ENCODE data around the gene ADAMTS1. TPM values are rescaled to one million over a fixed set of nuclear protein-coding genes. Genes with fewer than 3 reads are reported as not detected.

ADAMTS1 gene
- total and polyA plus RNA-seq, 7 donors = 4.6 to 116 (median 68.1) TPM

GRCh38 chr21:26810266-26810665, 34.9 kb downstream of the ADAMTS1 start:
- intact Hi-C loops (cut with DNase I) = no loop called here
- H3K27ac ChIP-seq = no peak overlapping the region
- no peaks in the 10 kb centered on the region for H3K9me3 ChIP-seq
- peaks cover 0 to 8% (median 2%) of the 10 kb centered on the region in 4 donors for H3K4me1 ChIP-seq
- TF ChIP-seq POLR2AphosphoS5 (IDR thresholded peaks at IDR 0.05) = no peak
- TF ChIP-seq POLR2A (IDR thresholded peaks at IDR 0.05) = no peak
- TF ChIP-seq, protein P1, sequence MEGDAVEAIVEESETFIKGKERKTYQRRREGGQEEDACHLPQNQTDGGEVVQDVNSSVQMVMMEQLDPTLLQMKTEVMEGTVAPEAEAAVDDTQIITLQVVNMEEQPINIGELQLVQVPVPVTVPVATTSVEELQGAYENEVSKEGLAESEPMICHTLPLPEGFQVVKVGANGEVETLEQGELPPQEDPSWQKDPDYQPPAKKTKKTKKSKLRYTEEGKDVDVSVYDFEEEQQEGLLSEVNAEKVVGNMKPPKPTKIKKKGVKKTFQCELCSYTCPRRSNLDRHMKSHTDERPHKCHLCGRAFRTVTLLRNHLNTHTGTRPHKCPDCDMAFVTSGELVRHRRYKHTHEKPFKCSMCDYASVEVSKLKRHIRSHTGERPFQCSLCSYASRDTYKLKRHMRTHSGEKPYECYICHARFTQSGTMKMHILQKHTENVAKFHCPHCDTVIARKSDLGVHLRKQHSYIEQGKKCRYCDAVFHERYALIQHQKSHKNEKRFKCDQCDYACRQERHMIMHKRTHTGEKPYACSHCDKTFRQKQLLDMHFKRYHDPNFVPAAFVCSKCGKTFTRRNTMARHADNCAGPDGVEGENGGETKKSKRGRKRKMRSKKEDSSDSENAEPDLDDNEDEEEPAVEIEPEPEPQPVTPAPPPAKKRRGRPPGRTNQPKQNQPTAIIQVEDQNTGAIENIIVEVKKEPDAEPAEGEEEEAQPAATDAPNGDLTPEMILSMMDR (IDR thresholded peaks at IDR 0.05) = no peak
- TF ChIP-seq EP300 (IDR thresholded peaks at IDR 0.05) = no peak
- WGBS, 2 donors = 82 to 85% methylated on average over 5 of the region's 5 CpGs
- H3K36me3 ChIP-seq = no peaks in the 10 kb centered on the region
- H3K27me3 ChIP-seq = no peaks in the 10 kb centered on the region
- no peak overlapping the region for H3K4me3 ChIP-seq
- DNase-seq = no peak

DNA sequence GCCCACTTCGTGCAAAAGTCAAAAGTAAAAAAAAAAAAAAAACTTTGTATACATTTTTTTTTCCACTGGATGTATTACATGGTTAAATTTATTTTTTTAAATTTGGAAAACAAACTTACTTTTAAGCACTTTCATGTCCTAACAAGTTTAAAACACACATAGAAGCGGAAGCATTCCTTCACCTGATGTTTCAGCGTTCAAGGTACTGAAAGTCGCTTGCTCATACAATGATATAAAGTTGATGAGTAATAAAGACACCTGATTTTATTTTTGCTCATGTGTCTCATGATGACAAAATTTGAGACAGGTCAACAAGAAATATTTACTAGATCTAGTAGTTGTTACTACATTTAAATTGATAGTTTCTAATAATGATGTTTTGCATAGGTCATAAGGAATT, 35.5 kb downstream of the ADAMTS1 start:
- no peaks in the 10 kb centered on the region for H3K27me3 ChIP-seq
- no peaks in the 10 kb centered on the region for H3K36me3 ChIP-seq
- H3K27ac ChIP-seq = no peak overlapping the region
- peaks cover 0 to 8% (median 1%) of the 10 kb centered on the region in 4 donors for H3K4me1 ChIP-seq
- no peak for DNase-seq
- H3K9me3 ChIP-seq = no peaks in the 10 kb centered on the region
- WGBS, 2 donors = 94 to 98% methylated on average over 4 of the region's 4 CpGs
- TF ChIP-seq POLR2A (IDR thresholded peaks at IDR 0.05) = no peak
- TF ChIP-seq, protein P1 (IDR thresholded peaks at IDR 0.05) = no peak
- no peak for TF ChIP-seq POLR2AphosphoS5 (IDR thresholded peaks at IDR 0.05)
- no peak for TF ChIP-seq EP300 (IDR thresholded peaks at IDR 0.05)
- intact Hi-C loops (cut with DNase I) = no loop called here
- no peak overlapping the region for H3K4me3 ChIP-seq

GRCh38 chr21:26806801-26807295, 38.4 kb downstream of the ADAMTS1 start:
- 79 to 80% methylated on average over 5 of the region's 5 CpGs for whole genome bisulfite sequencing, 2 donors
- TF ChIP-seq, protein P1 (IDR thresholded peaks at IDR 0.05) = no peak
- no peak for TF ChIP-seq POLR2AphosphoS5 (IDR thresholded peaks at IDR 0.05)
- TF ChIP-seq EP300 (IDR thresholded peaks at IDR 0.05) = no peak
- no peak for TF ChIP-seq POLR2A (IDR thresholded peaks at IDR 0.05)
- no peak overlapping the region for H3K4me3 ChIP-seq

GRCh38 chr21:26804895-26805609, 40.2 kb downstream of the ADAMTS1 start:
- Histone ChIP-seq H3K9me3 (no peaks in the 10 kb centered on the region), H3K36me3 (no peaks in the 10 kb centered on the region), H3K27ac (peak overlapping the region in 3 of 4 donors; percentile 1 to 17 (median 16)), H3K27me3 (no peaks in the 10 kb centered on the region), H3K4me3 (no peak overlapping the region), H3K4me1 (peaks cover 0 to 19% (median 6%) of the 10 kb centered on the region in 4 donors)
- WGBS, 2 donors = 68 to 79% methylated on average over 5 of the region's 5 CpGs
- DNase-seq = no peak
- intact Hi-C loops (cut with DNase I) = loop anchor here (5.0 kb wide), 1 partner anchor 37 kb away; no protein-coding TSS in a partner anchor
- TF ChIP-seq EP300 (IDR thresholded peaks at IDR 0.05) = no peak
- no peak for TF ChIP-seq POLR2A (IDR thresholded peaks at IDR 0.05)
- TF ChIP-seq POLR2AphosphoS5 (IDR thresholded peaks at IDR 0.05) = no peak
- TF ChIP-seq, protein P1 (IDR thresholded peaks at IDR 0.05) = no peak

More at GRCh38 chr21:26806801-26807295, 38.4 kb downstream of the ADAMTS1 start:
- H3K4me1 ChIP-seq = peaks cover 0 to 5% (median 2%) of the 10 kb centered on the region in 4 donors
- no peaks in the 10 kb centered on the region for H3K36me3 ChIP-seq
- H3K27ac ChIP-seq = no peak overlapping the region
- DNase-seq = no peak
- no peaks in the 10 kb centered on the region for H3K9me3 ChIP-seq
- H3K27me3 ChIP-seq = no peaks in the 10 kb centered on the region
- intact Hi-C loops (cut with DNase I) = no loop called here

Measured in sigmoid colon (tissue), 7 donors.